ENCODE results near the gene SLCO1B3.
"Not testable (repeated sequence)": the region's sequence is repeated elsewhere in the genome, so short reads cannot be mapped to it uniquely, and the experiment has no call there.

SLCO1B3 gene

DNA sequence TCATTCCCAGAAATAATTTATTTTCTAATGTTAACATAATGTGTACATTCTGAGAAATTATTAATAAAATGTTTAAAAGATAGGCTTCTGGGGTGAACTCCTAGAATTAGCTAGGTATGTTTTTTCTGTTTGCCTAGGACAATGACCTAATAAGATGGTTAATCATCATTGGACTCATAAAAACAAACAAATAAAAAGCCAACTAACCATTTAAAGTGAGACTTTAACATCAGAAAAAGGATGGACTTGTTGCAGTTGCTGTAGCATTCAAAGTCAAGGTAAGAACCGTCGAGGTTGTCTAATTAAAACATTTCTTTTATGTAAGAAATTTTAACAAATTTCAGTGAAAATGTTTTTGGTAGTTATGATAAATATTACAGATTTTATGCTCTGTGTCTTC is at the start of gene SLCO1B3:
TSS of gene SLCO1B3 (plus strand) at position 219 of the 400 bp plus-strand sequence. CDS start 5,034 bp downstream, outside the sequence.
- DNase-seq: no peak

GRCh38 chr12:20777420-20777819 is 33.1 kb upstream of the SLCO1B3 start:
- DNase-seq: no peak

GRCh38 chr12:20778969-20779368 is 31.5 kb upstream of the SLCO1B3 start:
- DNase-seq: no peak

- not testable (repeated sequence) for DNase-seq
Measured at GRCh38 chr12:20779971-20780370, 30.5 kb upstream of the SLCO1B3 start.

GRCh38 chr12:20783796-20784357 is 26.6 kb upstream of the SLCO1B3 start:
- not testable (repeated sequence) for DNase-seq

DNA sequence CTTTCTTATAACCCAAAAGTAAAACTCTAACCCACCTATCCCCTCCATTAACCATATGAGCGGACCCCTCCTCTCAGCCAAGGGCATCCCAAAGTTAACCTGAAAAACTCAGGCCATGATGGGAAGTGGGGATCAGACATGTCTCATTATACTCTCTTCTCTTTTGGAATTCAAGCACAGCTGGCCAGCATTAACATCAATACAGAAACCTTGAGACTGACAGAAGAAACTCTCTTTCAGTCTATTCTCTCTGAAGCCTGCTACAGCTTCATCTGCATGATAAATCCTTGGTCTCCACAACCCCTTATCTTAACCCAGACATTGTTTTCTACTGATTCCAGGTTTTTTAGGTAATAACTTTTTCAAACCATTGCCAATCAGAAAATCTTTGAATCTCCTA is 17.5 kb upstream of the SLCO1B3 start:
- DNase-seq: no peak

GRCh38 chr12:20798554-20798953 is 12.0 kb upstream of the SLCO1B3 start:
- no peak for DNase-seq

DNA sequence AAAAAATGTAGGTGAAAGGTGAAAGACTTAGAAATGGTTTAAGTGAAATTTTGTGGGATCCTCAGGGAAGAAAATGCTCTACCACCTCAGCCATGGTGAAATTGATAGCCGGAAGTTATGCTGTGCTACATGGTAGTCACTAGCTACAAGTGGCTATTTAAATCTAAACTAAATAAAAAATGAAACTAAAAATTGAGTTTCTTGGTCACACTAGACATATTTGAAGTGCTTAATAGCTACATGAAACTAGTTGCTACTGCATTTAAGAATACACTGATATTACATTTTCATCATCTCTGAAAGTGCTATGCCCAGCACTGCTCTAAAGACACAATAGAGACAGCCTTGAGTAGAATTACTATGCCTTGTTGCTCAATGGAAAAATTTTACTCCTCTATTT is 10.3 kb upstream of the SLCO1B3 start:
- no peak for DNase-seq

DNA sequence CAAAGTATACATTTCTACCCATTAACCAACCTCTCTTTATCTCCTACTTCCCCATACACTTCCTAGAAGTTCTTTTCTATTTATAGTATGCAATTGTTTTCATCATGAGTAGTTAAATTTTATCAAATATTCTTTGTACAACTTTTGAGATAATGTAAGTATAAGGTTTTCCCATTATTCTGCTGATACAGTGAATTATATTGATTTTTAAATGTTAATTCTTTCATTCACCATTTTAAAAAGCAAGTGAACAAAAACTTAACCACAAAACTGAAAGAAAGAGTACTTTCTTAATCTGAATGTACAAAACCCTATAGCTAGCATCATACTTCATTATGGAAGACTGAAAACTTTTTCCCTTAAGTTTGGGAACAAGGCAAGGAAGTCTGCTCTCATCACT is 9.5 kb upstream of the SLCO1B3 start:
- DNase-seq: no peak

GRCh38 chr12:20805921-20806320 is 4.6 kb upstream of the SLCO1B3 start:
- DNase-seq: no peak

GRCh38 chr12:20807192-20808080 is 3.1 kb upstream of the SLCO1B3 start:
- no peak for DNase-seq

- DNase-seq: no peak
Measured at GRCh38 chr12:20808521-20808920, 2.0 kb upstream of the SLCO1B3 start.

DNA sequence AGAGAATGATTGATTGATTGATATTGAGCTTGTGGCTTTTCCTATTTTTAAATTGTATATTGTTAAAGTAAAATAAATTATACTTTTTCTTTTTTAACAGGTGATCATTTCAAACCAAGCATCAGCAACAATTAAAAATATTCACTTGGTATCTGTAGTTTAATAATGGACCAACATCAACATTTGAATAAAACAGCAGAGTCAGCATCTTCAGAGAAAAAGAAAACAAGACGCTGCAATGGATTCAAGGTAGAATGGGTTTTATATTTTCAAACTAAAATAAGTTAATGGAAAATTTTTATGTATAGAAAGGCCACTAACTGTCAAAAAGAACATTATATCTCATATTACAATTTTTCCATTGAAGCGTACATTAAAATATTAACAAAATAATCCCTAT is 5.1 kb downstream of the SLCO1B3 start:
- no peak for DNase-seq

- no peak for DNase-seq
Measured at GRCh38 chr12:20822415-20822814, 11.9 kb downstream of the SLCO1B3 start.

DNA sequence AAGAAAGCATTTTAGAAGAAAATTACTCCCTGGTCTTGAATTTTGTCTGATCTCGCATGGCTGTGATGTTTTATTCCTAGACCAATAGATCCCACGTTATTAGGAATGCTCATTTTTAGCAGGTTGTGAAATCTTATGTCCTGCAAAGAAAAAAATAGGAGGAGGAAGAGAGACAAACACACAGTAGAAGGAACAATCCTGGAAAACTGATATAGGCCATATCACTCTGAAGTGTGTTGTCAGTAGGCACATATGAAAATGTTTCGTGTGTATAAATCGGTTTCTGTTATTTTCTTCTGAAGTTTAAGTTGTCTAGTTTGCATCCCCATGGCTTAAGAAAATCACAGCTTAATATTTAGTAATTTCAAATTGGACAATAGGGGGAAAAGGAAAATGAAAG is 12.4 kb downstream of the SLCO1B3 start:
- no peak for DNase-seq

DNA sequence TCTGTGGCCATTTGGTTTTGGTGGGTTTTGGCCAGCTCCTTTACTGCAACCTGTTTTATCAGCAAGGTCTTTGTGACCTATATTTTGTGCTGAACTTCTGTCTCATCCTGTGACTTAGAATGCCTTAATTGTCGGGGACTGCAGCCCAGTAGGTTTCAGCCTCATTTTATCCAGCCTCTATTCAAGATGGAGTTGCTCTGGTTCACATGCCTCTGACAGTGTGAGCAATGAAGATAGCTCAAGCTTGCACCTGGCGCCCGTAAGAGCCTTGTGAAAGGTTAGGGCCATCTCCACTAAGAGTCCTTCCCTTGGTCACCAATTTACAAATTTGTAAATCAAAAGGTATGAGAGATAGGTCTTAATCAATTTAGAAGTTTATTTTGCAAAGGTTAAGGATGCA is 19.4 kb downstream of the SLCO1B3 start:
- DNase-seq: no peak

DNA sequence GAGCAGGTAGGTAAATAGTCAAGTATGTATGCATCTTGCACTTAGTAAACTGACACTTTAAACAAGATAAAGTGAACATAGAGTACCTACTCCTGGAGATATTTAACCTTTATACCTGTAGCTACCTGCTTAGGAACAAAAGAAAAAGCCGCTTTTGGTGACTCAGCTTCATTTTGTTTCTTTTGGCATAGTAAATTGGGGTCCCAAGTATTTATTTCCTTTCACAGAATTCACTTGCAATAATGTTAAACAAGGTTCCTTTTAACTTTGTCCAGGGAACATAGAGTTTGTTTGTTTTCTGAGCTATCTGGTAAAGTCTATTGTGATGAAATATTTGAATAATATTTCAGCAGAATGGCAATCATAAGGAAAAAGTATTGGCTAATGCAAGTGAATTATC is 20.0 kb downstream of the SLCO1B3 start:
- no peak for DNase-seq

- DNase-seq: no peak
Measured at GRCh38 chr12:20832911-20833310, 22.4 kb downstream of the SLCO1B3 start.

DNA sequence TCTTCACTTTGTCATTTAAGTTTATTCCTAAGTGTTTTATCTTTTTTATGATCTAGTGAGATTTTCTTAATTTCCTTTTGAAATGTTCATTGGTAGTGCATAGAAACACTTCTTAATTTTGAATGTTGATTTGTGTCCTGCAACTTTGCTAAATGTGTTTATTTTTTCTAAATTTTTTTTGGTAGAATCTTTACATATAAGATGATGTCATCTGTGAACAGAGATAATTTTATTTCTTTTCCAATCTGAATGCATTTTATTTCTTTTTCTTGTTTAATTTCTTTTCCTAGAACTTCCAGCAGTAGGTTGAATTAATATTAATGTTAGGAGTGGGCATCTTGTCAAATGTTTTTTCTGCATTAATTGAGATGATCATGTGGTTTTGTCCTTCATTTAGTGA is 42.1 kb downstream of the SLCO1B3 start:
- DNase-seq: no peak

DNA sequence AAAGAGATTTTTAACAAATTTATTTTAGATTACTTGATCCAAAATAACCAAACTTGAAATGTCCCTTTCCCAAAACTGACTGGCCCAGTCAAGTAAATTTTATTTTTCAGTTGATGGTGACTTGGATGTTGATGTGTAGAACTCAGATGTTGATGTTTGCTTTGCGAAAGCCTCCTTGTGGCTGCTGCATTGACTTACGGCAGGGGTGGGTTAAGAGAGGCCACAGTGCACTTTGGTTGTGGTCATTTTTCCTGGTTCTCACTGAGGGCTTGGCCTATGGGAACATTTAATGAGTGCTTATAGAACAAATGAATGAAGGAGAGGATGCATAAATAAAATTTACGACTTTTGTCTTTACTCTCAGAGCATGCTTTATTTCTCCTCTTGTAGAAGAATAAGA is 52.6 kb downstream of the SLCO1B3 start:
- DNase-seq: no peak

- no peak for DNase-seq
Measured at GRCh38 chr12:20865873-20866272, 55.4 kb downstream of the SLCO1B3 start.

DNA sequence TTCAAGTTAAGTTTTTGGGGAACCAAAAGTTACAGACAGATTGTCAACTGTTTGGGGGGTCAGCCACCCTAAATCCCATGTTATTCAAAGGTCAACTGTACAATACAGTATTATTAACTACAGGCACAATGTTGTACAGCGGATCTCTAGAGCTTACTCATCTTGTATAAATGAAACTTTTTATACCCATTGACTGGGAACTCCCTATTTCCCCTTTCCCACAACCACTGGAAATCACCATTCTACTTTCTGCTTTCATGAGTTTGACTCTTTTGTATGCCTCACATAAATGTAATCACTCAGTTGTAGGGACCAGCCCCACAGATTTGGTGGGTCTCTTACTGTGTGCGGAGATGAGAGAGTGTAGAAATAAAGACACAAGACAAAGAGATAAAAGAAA is 57.8 kb downstream of the SLCO1B3 start:
- DNase-seq: no peak

DNA sequence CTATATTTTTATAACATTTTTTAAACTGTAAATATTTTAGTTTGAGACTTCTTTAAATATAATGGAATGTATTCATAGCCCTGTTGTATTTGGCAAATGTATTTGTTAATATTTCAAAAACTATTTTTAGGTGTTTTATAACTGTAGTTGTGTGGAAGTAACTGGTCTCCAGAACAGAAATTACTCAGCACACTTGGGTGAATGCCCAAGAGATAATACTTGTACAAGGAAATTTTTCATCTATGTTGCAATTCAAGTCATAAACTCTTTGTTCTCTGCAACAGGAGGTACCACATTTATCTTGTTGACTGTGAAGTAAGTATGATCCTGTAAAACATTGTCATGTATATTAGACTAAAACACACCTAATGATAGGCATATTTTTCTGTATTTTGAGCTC is 72.8 kb downstream of the SLCO1B3 start:
- no peak for DNase-seq

GRCh38 chr12:20885116-20885515 is 74.6 kb downstream of the SLCO1B3 start:
- DNase-seq: no peak

- no peak for DNase-seq
Measured at GRCh38 chr12:20885552-20885951, 75.0 kb downstream of the SLCO1B3 start.
